GM21619 (cell line): ENCODE measurements around the gene NRCAM.

Source experiments
- ATAC-seq: cut with Tn5 transposase; IDR thresholded peaks from one replicate; pipeline ENCODE4 v1.9.1; 2021; ENCODE audit not compliant: unreplicated experiment

The NRCAM gene

GRCh38 chr7:108137040-108137439 is 319.2 kb downstream of the NRCAM start:
- ATAC-seq: no peak

- peak; percentile 16 for ATAC-seq
These were observed 320.0 kb downstream of the NRCAM start for GRCh38 chr7:108136191-108136688.

- peak; percentile 98 for ATAC-seq
These were observed 320.6 kb downstream of the NRCAM start for GRCh38 chr7:108135446-108136190.

- no peak for ATAC-seq
These were observed 321.8 kb downstream of the NRCAM start for GRCh38 chr7:108134486-108134885.

- ATAC-seq: no peak
These were observed 323.5 kb downstream of the NRCAM start for GRCh38 chr7:108132551-108133265.

- ATAC-seq: no peak
These were observed 326.0 kb downstream of the NRCAM start, which contains the start of gene LAMB4 for GRCh38 chr7:108130261-108130660. LAMB4 (minus strand) TSS chr7:108130361; CDS start chr7:108123164, 7,197 bp downstream.

- no peak for ATAC-seq
These were observed 326.9 kb downstream of the NRCAM start for GRCh38 chr7:108129018-108129965.

GRCh38 chr7:108128514-108128913 is 327.7 kb downstream of the NRCAM start:
- no peak for ATAC-seq

- no peak for ATAC-seq
These were observed 328.8 kb downstream of the NRCAM start for GRCh38 chr7:108127461-108127860.

- ATAC-seq: no peak
These were observed 331.4 kb downstream of the NRCAM start for GRCh38 chr7:108124820-108125219.

GRCh38 chr7:108122181-108122580 is 334.1 kb downstream of the NRCAM start:
- ATAC-seq: no peak

GRCh38 chr7:108120933-108121332 is 335.3 kb downstream of the NRCAM start:
- ATAC-seq: no peak

GRCh38 chr7:108120196-108120595 is 336.0 kb downstream of the NRCAM start:
- ATAC-seq: no peak

GRCh38 chr7:108118959-108119358 is 337.3 kb downstream of the NRCAM start:
- ATAC-seq: no peak

GRCh38 chr7:108114117-108114841 is 342.0 kb downstream of the NRCAM start:
- no peak for ATAC-seq

GRCh38 chr7:108112683-108113082 is 343.6 kb downstream of the NRCAM start:
- ATAC-seq: no peak

- peak; percentile 64 for ATAC-seq
These were observed 346.9 kb downstream of the NRCAM start for GRCh38 chr7:108109221-108109908.

GRCh38 chr7:108108131-108108530 is 348.1 kb downstream of the NRCAM start:
- no peak for ATAC-seq

GRCh38 chr7:108104324-108104723 is 351.9 kb downstream of the NRCAM start:
- ATAC-seq: no peak
